ENCODE data around the gene ZNF30. TPM values are rescaled to one million over a fixed set of nuclear protein-coding genes. Genes with fewer than 3 reads are reported as not detected.
A peak's percentile ranks its signal among the peaks of the same experiment; 100 is the strongest.

Gene ZNF30
- total and polyA plus RNA-seq, 5 experiments from 2014 or later: 4.9 to 11.7 (median 8.0) TPM

GRCh38 chr19:34925278-34925855, 1.3 kb upstream of the ZNF30 start:
- peaks cover 0 to 6% (median 0%) of the 10 kb centered on the region in 9 donors for H3K9me3 Mint-ChIP-seq
- no peak for ATAC-seq
- H3K27ac Mint-ChIP-seq: peak overlapping the region in 1 of 10 donors; percentile 65
- peak overlapping the region in 1 of 10 donors; percentile 94 for H3K4me3 Mint-ChIP-seq
- peaks cover 4 to 36% (median 21%) of the 10 kb centered on the region in 4 donors for H3K4me1 Mint-ChIP-seq
- POLR2A ChIA-PET: interaction anchor here (2.5 kb wide), 1 partner anchor 38 kb away, joined by 10 read pairs; the partner anchor contains the start of gene ZNF792
- no peak for DNase-seq
- H3K36me3 Mint-ChIP-seq: peaks cover 5 to 16% (median 11%) of the 10 kb centered on the region in 3 donors
- H3K27me3 Mint-ChIP-seq: peaks cover 0 to 2% (median 0%) of the 10 kb centered on the region in 5 donors

GRCh38 chr19:34926361-34926684, 380 bp upstream of the ZNF30 start:
- Mint-ChIP-seq H3K36me3 (peaks cover 11 to 18% (median 12%) of the 10 kb centered on the region in 3 donors), H3K4me1 (peaks cover 4 to 36% (median 21%) of the 10 kb centered on the region in 4 donors), H3K27ac (peak overlapping the region in 6 of 10 donors; percentile 52 to 90 (median 84)), H3K4me3 (peak overlapping the region in 9 of 10 donors; percentile 89 to 94 (median 91)), H3K9me3 (no peaks in the 10 kb centered on the region), H3K27me3 (peaks cover 0 to 2% (median 0%) of the 10 kb centered on the region in 5 donors)
- POLR2A ChIA-PET: interaction anchor here (0.6 to 2.5 kb wide), 9 partner anchors 19 to 1083 kb away, joined by 3 to 17 read pairs (median 4); partner anchors contain the start of genes SCGB2B2, ZNF302, ZNF599 and ZNF792
- DNase-seq (no peak), ATAC-seq (no peak)

GRCh38 chr19:34932494-34932893, 5.8 kb downstream of the ZNF30 start:
- no peak overlapping the region for H3K27ac Mint-ChIP-seq
- no peaks in the 10 kb centered on the region for H3K27me3 Mint-ChIP-seq
- DNase-seq (no peak), ATAC-seq (no peak)
- no peak overlapping the region for H3K4me3 Mint-ChIP-seq
- POLR2A ChIA-PET: interaction anchor here (0.6 kb wide), 1 partner anchor 444 kb away, joined by 3 read pairs; no protein-coding TSS in a partner anchor
- peaks cover 44 to 67% (median 66%) of the 10 kb centered on the region in 3 donors for H3K36me3 Mint-ChIP-seq
- peaks cover 0 to 15% (median 8%) of the 10 kb centered on the region in 9 donors for H3K9me3 Mint-ChIP-seq
- peaks cover 2 to 27% (median 14%) of the 10 kb centered on the region in 4 donors for H3K4me1 Mint-ChIP-seq

- H3K36me3 Mint-ChIP-seq: peaks cover 44 to 75% (median 70%) of the 10 kb centered on the region in 3 donors
- POLR2A ChIA-PET: no interaction called here
- peaks cover 0 to 1% (median 0%) of the 10 kb centered on the region in 4 donors for H3K4me1 Mint-ChIP-seq
- ATAC-seq (no peak), DNase-seq (no peak)
- H3K9me3 Mint-ChIP-seq: peaks cover 0 to 35% (median 16%) of the 10 kb centered on the region in 9 donors
- no peaks in the 10 kb centered on the region for H3K27me3 Mint-ChIP-seq
- no peak overlapping the region for H3K27ac Mint-ChIP-seq
- no peak overlapping the region for H3K4me3 Mint-ChIP-seq
Observed at GRCh38 chr19:34936184-34936583, 9.5 kb downstream of the ZNF30 start.

- H3K4me3 Mint-ChIP-seq: no peak overlapping the region
- H3K36me3 Mint-ChIP-seq: peaks cover 55 to 84% (median 68%) of the 10 kb centered on the region in 3 donors
- POLR2A ChIA-PET: no interaction called here
- ATAC-seq: no peak
- peaks cover 0 to 1% (median 0%) of the 10 kb centered on the region in 4 donors for H3K4me1 Mint-ChIP-seq
- no peaks in the 10 kb centered on the region for H3K27me3 Mint-ChIP-seq
- H3K9me3 Mint-ChIP-seq: peaks cover 7 to 61% (median 40%) of the 10 kb centered on the region in 9 donors
- no peak for DNase-seq
- no peak overlapping the region for H3K27ac Mint-ChIP-seq
Observed at GRCh38 chr19:34938886-34939285, 12.2 kb downstream of the ZNF30 start.

GRCh38 chr19:34943861-34944573, 17.3 kb downstream of the ZNF30 start:
- DNase-seq (no peak), ATAC-seq (no peak)
- Mint-ChIP-seq H3K36me3 (peaks cover 48 to 82% (median 58%) of the 10 kb centered on the region in 3 donors), H3K4me3 (no peak overlapping the region), H3K27me3 (no peaks in the 10 kb centered on the region), H3K9me3 (peaks cover 18 to 84% (median 54%) of the 10 kb centered on the region in 9 donors), H3K27ac (no peak overlapping the region), H3K4me1 (no peaks in the 10 kb centered on the region)
- POLR2A ChIA-PET: interaction anchor here (0.6 to 1.7 kb wide), 2 partner anchors 10 to 1175 kb away, joined by 5 to 8 read pairs; no protein-coding TSS in a partner anchor

GRCh38 chr19:34953092-34953491, 26.4 kb downstream of the ZNF30 start:
- Mint-ChIP-seq H3K27me3 (no peaks in the 10 kb centered on the region), H3K4me3 (no peak overlapping the region), H3K27ac (no peak overlapping the region), H3K36me3 (peaks cover 65 to 86% (median 75%) of the 10 kb centered on the region in 3 donors), H3K9me3 (peaks cover 22 to 97% (median 62%) of the 10 kb centered on the region in 9 donors), H3K4me1 (peaks cover 0 to 4% (median 0%) of the 10 kb centered on the region in 4 donors)
- POLR2A ChIA-PET: no interaction called here
- ATAC-seq: no peak
- no peak for DNase-seq

GRCh38 chr19:34957830-34958751, 31.4 kb downstream of the ZNF30 start:
- DNase-seq: no peak
- Mint-ChIP-seq H3K9me3 (peaks cover 25 to 97% (median 61%) of the 10 kb centered on the region in 9 donors), H3K4me3 (no peak overlapping the region), H3K27ac (no peak overlapping the region), H3K36me3 (peaks cover 75 to 95% (median 86%) of the 10 kb centered on the region in 3 donors), H3K27me3 (no peaks in the 10 kb centered on the region), H3K4me1 (peaks cover 17 to 24% (median 21%) of the 10 kb centered on the region in 4 donors)
- ATAC-seq: no peak
- POLR2A ChIA-PET: interaction anchor here (0.9 kb wide), 1 partner anchor 9 kb away, joined by 3 read pairs; no protein-coding TSS in a partner anchor

GRCh38 chr19:34959021-34959420, 32.3 kb downstream of the ZNF30 start:
- peaks cover 20 to 26% (median 25%) of the 10 kb centered on the region in 4 donors for H3K4me1 Mint-ChIP-seq
- peaks cover 21 to 91% (median 57%) of the 10 kb centered on the region in 9 donors for H3K9me3 Mint-ChIP-seq
- peaks cover 70 to 88% (median 77%) of the 10 kb centered on the region in 3 donors for H3K36me3 Mint-ChIP-seq
- no peak for DNase-seq
- no peaks in the 10 kb centered on the region for H3K27me3 Mint-ChIP-seq
- no peak overlapping the region for H3K4me3 Mint-ChIP-seq
- POLR2A ChIA-PET: no interaction called here
- no peak for ATAC-seq
- no peak overlapping the region for H3K27ac Mint-ChIP-seq

GRCh38 chr19:34960103-34960805, 33.6 kb downstream of the ZNF30 start:
- Mint-ChIP-seq H3K27ac (peak overlapping the region in 6 of 10 donors; percentile 22 to 92 (median 72)), H3K27me3 (no peaks in the 10 kb centered on the region), H3K9me3 (peaks cover 21 to 85% (median 51%) of the 10 kb centered on the region in 9 donors), H3K4me3 (peak overlapping the region in 9 of 10 donors; percentile 17 to 75 (median 60)), H3K4me1 (peaks cover 21 to 29% (median 26%) of the 10 kb centered on the region in 4 donors), H3K36me3 (peaks cover 66 to 79% (median 71%) of the 10 kb centered on the region in 3 donors)
- POLR2A ChIA-PET: interaction anchor here (0.5 to 49.8 kb wide), 4 partner anchors 14 to 669 kb away, joined by 3 to 1459 read pairs (median 4); partner anchors contain the start of gene GRAMD1A
- ATAC-seq (no peak), DNase-seq (no peak)

GRCh38 chr19:34960940-34961679, 34.4 kb downstream of the ZNF30 start:
- ATAC-seq: no peak
- Mint-ChIP-seq H3K36me3 (peaks cover 59 to 73% (median 64%) of the 10 kb centered on the region in 3 donors), H3K9me3 (peaks cover 21 to 79% (median 52%) of the 10 kb centered on the region in 9 donors), H3K27ac (peak overlapping the region; percentile 29 to 93 (median 86)), H3K4me3 (peak overlapping the region in 8 of 10 donors; percentile 50 to 97 (median 96)), H3K27me3 (no peaks in the 10 kb centered on the region), H3K4me1 (peaks cover 21 to 29% (median 26%) of the 10 kb centered on the region in 4 donors)
- no peak for DNase-seq
- POLR2A ChIA-PET: interaction anchor here (1.1 to 49.8 kb wide), 2 partner anchors 15 to 45 kb away, joined by 4 to 1459 read pairs; partner anchors contain the start of gene GRAMD1A
